GM12872 (cell line): ENCODE measurements around the gene SRD5A2.

Source experiments
- TF ChIP-seq, protein P1 (sequence below): IDR thresholded peaks from 3 replicates; pipeline ENCODE4 v1.5.1; 2011; ENCODE audit warnings: low read depth, mild to moderate bottlenecking, low read length, moderate library complexity; ENCODE audit not compliant: insufficient read depth

Gene SRD5A2

GRCh38 chr2:31504311-31504710 lies 76.4 kb downstream of the SRD5A2 start:
- TF ChIP-seq, protein P1, sequence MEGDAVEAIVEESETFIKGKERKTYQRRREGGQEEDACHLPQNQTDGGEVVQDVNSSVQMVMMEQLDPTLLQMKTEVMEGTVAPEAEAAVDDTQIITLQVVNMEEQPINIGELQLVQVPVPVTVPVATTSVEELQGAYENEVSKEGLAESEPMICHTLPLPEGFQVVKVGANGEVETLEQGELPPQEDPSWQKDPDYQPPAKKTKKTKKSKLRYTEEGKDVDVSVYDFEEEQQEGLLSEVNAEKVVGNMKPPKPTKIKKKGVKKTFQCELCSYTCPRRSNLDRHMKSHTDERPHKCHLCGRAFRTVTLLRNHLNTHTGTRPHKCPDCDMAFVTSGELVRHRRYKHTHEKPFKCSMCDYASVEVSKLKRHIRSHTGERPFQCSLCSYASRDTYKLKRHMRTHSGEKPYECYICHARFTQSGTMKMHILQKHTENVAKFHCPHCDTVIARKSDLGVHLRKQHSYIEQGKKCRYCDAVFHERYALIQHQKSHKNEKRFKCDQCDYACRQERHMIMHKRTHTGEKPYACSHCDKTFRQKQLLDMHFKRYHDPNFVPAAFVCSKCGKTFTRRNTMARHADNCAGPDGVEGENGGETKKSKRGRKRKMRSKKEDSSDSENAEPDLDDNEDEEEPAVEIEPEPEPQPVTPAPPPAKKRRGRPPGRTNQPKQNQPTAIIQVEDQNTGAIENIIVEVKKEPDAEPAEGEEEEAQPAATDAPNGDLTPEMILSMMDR: no peak

DNA sequence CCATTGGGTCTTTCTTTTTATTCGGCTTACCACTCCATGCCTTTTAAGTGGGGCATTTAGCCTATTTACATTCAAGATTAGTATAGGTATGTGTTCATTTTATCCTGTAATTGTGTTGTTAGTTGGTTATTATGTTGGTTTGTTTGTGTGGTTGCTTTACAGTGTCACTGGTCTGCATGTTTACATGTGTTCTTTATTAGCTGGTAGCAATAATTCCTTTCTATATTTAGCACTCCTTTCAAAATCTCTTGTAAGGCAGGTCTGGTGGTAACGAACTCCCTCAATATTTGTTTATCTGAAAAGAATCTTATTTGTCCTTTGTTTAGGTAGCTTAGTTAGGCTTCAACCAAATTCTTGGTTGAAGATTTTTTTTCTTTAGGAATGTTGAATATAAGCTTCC lies 97.5 kb downstream of the SRD5A2 start:
- TF ChIP-seq, protein P1: no peak

DNA sequence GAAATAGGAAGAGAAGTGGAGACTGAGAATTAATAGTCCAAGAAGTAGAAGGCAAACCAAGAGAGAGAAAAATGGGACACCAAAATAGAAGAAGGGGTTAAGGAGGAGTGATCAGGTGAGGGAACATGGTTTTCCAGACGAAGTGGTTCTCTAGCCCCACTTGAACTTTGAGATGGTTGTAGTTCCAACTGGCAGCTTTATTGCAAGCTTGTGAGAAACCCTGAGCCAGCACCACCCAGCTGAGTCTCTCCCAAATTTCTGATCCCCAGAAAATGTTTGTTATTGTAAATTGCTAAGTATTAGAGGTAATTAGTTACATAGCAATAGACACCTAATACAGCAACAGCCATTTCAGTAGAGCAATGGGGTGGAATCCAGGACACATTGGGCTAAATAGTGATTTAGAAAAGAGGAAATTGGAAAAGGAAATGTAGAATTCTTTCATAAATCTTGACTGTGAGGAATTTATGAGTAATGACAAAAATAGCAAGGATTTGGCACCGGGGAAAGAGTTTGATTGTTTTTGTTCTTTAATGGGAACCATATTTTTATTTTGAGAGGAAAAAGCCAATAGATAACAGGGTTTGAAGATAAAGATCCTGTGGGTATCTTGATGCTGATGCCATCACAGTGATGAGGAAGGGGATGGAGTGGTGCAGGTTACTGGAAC lies 104.1 kb downstream of the SRD5A2 start:
- TF ChIP-seq, protein P1: no peak

DNA sequence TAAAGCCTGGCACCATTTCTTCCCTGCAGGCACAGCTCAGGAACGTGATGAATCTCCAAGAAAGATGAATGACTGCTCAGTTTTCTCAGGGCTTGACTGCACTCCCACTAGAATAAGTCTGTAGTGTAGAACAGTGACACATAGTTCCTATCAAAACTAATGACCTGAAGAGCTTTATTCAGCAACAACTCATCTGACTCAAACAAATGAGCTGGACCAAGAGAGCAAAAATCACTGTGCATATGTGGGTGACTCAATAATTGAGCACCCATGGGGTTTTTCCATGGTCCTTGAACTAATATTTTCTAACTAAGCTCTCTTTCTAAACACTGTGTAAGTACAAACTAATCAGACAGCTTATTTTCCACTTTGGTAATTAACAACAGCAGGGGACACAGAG lies 105.0 kb downstream of the SRD5A2 start:
- TF ChIP-seq, protein P1: no peak

GRCh38 chr2:31474296-31474695 lies 106.4 kb downstream of the SRD5A2 start:
- TF ChIP-seq, protein P1: no peak
